Memory B cell (primary cell): ENCODE data around the gene TSTD2.
"Not testable (repeated sequence)": the region's sequence is repeated elsewhere in the genome, so short reads cannot be mapped to it uniquely, and the experiment has no call there.

Experiments used
- ATAC-seq: fragments of 150-1000 bp; cut with Tn5 transposase; 2 replicates; pipeline ENCODE4 v1.10.0; 2021; ENCODE audit warnings: low read depth, mild to moderate bottlenecking, moderate library complexity
- DNase-seq, 2 donors: peaks; one replicate each; pipeline ENCODE4 v3.0.0; 2022; ENCODE audit warnings: low spot score in 2 of 2
- H3K27ac Mint-ChIP-seq: one replicate; pipeline ENCODE4 v1.8.0; 2022; ENCODE audit warnings: mild to moderate bottlenecking, moderate library complexity, mixed read lengths
- H3K27me3 Mint-ChIP-seq: one replicate; pipeline ENCODE4 v1.8.0; 2022; ENCODE audit warnings: mixed read lengths
- H3K36me3 Mint-ChIP-seq: one replicate; pipeline ENCODE4 v1.8.0; 2022; ENCODE audit warnings: mild to moderate bottlenecking, mixed read lengths
- H3K4me1 Mint-ChIP-seq: one replicate; pipeline ENCODE4 v1.8.0; 2022; ENCODE audit warnings: mixed read lengths
- H3K4me3 Mint-ChIP-seq: one replicate; pipeline ENCODE4 v1.8.0; 2022; ENCODE audit warnings: mild to moderate bottlenecking, moderate library complexity, mixed read lengths
- H3K9me3 Mint-ChIP-seq: one replicate; pipeline ENCODE4 v1.8.0; 2022; ENCODE audit warnings: mixed read lengths

TSTD2 gene

DNA sequence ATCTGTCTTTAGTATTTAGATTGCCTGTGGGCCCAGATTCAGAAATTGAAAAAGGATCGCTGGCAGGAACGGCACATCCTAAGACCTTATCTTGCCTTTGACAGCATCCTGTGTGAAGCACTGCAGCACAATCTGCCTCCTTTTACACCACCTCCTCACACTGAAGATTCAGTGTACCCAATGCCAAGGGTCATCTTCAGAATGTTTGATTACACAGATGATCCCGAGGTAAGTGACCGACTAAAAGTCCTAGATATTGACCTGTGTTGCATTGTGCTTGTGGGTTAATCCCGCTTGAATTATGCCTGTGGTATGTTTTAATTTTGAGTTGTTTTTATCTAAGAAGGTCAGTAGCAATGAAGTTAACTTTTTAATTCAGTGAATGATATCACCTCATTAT lies 14.8 kb upstream of the TSTD2 start:
- Mint-ChIP-seq H3K4me3 (no peak overlapping the region), H3K27ac (no peak overlapping the region), H3K4me1 (peaks cover 5% of the 10 kb centered on the region), H3K36me3 (peaks cover 20% of the 10 kb centered on the region), H3K9me3 (no peaks in the 10 kb centered on the region), H3K27me3 (no peaks in the 10 kb centered on the region)
- DNase-seq (no peak), ATAC-seq (no peak)

DNA sequence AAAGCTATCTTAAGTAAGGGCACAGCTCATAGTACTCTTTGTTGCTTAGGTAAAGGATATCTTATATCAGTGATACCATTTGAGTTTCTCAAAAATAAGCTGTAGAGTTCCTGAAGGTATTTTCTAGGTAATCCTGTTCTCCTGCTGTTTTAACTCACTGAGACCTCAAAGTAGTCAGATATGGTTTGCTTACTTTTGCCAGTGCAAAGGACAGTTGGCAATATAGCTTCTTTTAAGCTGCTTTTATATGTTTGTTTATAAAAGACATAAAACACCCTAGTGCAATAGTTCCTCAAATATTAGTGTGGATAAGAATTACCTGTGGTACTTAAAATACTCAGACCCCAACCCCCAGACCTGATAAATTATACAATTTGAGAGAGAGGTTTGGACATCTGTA lies 12.6 kb upstream of the TSTD2 start:
- Mint-ChIP-seq H3K4me3 (no peak overlapping the region), H3K36me3 (peaks cover 16% of the 10 kb centered on the region), H3K27me3 (no peaks in the 10 kb centered on the region), H3K4me1 (peaks cover 5% of the 10 kb centered on the region), H3K27ac (no peak overlapping the region), H3K9me3 (no peaks in the 10 kb centered on the region)
- DNase-seq, result no peak
- no peak for ATAC-seq

- Mint-ChIP-seq H3K27me3 (no peaks in the 10 kb centered on the region), H3K27ac (no peak overlapping the region), H3K4me1 (peaks cover 29% of the 10 kb centered on the region), H3K9me3 (no peaks in the 10 kb centered on the region), H3K36me3 (peaks cover 8% of the 10 kb centered on the region), H3K4me3 (no peak overlapping the region)
- ATAC-seq, result no peak
- no peak for DNase-seq
These were observed 7.2 kb upstream of the TSTD2 start for GRCh38 chr9:97640325-97640724.

GRCh38 chr9:97638666-97639065 lies 5.5 kb upstream of the TSTD2 start:
- Mint-ChIP-seq H3K4me1 (peaks cover 32% of the 10 kb centered on the region), H3K36me3 (peaks cover 4% of the 10 kb centered on the region)

GRCh38 chr9:97636903-97637302 lies 3.7 kb upstream of the TSTD2 start:
- DNase-seq, result no peak
- Mint-ChIP-seq H3K9me3 (no peaks in the 10 kb centered on the region), H3K4me1 (peaks cover 36% of the 10 kb centered on the region), H3K27me3 (no peaks in the 10 kb centered on the region), H3K27ac (peak overlapping the region; percentile 7), H3K36me3 (no peaks in the 10 kb centered on the region), H3K4me3 (no peak overlapping the region)
- no peak for ATAC-seq

More at GRCh38 chr9:97638666-97639065, 5.5 kb upstream of the TSTD2 start:
- DNase-seq (no peak), ATAC-seq (no peak)
- Mint-ChIP-seq H3K27me3 (no peaks in the 10 kb centered on the region), H3K9me3 (no peaks in the 10 kb centered on the region), H3K4me3 (no peak overlapping the region), H3K27ac (peak overlapping the region; percentile 62)

DNA sequence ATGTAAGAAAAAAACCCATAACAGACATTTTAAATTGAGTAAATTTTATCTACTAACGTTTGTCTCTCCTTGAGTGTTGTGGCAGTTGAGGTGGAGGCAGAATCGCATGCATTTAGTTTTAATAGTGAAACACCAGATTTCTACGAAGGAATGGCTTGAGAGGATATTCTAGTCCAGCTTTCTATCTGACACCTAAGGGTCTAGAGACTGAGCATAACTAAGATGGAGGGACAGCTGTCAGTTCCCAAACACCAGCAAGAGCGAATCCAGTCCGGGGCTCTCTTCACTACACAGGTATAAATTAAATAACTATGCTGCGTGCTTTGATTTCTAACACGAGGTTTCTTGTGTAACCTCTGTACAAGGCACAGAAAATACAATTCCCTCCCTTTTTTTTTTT lies 1.9 kb upstream of the TSTD2 start:
- peaks cover 43% of the 10 kb centered on the region for H3K4me1 Mint-ChIP-seq
- DNase-seq (no peak), ATAC-seq (no peak)
- peak overlapping the region; percentile 99 for H3K27ac Mint-ChIP-seq
- H3K9me3 Mint-ChIP-seq, result no peaks in the 10 kb centered on the region
- no peaks in the 10 kb centered on the region for H3K27me3 Mint-ChIP-seq
- H3K4me3 Mint-ChIP-seq, result peak overlapping the region; percentile 27
- H3K36me3 Mint-ChIP-seq, result no peaks in the 10 kb centered on the region

DNA sequence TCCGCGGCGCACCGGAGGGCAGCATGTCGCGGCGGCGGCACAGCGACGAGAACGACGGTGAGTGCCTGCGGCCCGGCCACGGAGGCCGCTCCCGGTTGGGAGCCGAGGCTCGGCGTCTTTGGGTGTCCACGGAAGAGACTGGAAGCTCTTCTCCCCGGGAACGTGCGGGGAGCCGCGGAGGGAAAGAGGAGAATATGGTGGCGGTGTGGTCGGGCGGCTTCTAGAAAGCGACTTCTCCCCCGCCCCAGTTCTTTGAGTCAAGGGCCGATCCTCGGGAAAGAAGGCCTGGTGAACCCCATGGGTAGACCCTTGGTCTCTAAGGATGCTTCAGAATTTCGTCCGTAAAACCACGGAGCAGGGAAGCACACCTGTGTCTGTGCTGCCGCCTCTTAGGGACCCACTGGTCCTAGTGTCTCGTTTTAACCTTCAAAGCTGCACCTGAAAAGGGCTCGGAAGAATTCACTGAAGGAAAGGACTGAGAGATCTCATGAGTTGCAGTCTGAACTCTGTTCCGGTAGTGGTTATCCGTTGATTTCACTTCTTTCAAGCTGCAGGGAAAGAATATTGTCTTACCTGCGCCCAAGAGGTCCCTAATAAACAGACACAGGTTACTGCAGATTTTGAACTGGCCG lies 807 bp upstream of the TSTD2 start:
- DNase-seq, result no peak
- no peaks in the 10 kb centered on the region for H3K9me3 Mint-ChIP-seq
- H3K36me3 Mint-ChIP-seq, result peaks cover 2% of the 10 kb centered on the region
- H3K4me1 Mint-ChIP-seq, result peaks cover 44% of the 10 kb centered on the region
- H3K27me3 Mint-ChIP-seq, result no peaks in the 10 kb centered on the region
- no peak for ATAC-seq
- peak overlapping the region; percentile 99 for H3K4me3 Mint-ChIP-seq
- peak overlapping the region; percentile 99 for H3K27ac Mint-ChIP-seq

GRCh38 chr9:97632248-97632984 lies 752 bp downstream of the TSTD2 start:
- Mint-ChIP-seq H3K36me3 (peaks cover 2% of the 10 kb centered on the region), H3K4me3 (peak overlapping the region; percentile 99), H3K9me3 (no peaks in the 10 kb centered on the region), H3K4me1 (peaks cover 36% of the 10 kb centered on the region), H3K27me3 (no peaks in the 10 kb centered on the region), H3K27ac (peak overlapping the region; percentile 99)
- no peak for ATAC-seq
- no peak for DNase-seq

GRCh38 chr9:97630591-97630990 lies 2.6 kb downstream of the TSTD2 start:
- Mint-ChIP-seq H3K9me3 (no peaks in the 10 kb centered on the region), H3K4me1 (peaks cover 27% of the 10 kb centered on the region)

DNA sequence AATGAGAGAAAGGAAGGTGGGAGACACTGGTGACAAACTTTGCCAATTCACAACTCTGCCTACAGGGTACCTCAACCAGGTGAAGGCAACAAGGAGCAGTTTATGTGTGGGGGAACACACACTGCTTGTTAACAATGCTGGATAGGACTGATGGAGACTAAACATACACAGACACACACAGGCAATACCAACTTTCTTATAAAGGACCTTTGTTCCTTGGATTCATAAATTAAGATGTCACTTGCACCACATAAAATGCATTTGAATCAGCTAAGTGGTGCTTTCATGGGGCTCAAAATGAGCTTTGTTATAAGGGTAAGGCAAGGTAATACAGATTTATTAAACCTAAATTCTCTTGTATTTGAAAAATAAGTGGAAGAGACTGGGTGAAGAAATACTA lies 4.0 kb downstream of the TSTD2 start:
- ATAC-seq (no peak), DNase-seq (no peak)
- no peaks in the 10 kb centered on the region for H3K27me3 Mint-ChIP-seq
- H3K36me3 Mint-ChIP-seq, result peaks cover 6% of the 10 kb centered on the region
- no peaks in the 10 kb centered on the region for H3K9me3 Mint-ChIP-seq
- peaks cover 23% of the 10 kb centered on the region for H3K4me1 Mint-ChIP-seq
- peak overlapping the region; percentile 40 for H3K27ac Mint-ChIP-seq
- no peak overlapping the region for H3K4me3 Mint-ChIP-seq

More at GRCh38 chr9:97630591-97630990, 2.6 kb downstream of the TSTD2 start:
- Mint-ChIP-seq H3K27ac (no peak overlapping the region), H3K36me3 (peaks cover 2% of the 10 kb centered on the region), H3K27me3 (no peaks in the 10 kb centered on the region), H3K4me3 (no peak overlapping the region)
- ATAC-seq (no peak), DNase-seq (no peak)

DNA sequence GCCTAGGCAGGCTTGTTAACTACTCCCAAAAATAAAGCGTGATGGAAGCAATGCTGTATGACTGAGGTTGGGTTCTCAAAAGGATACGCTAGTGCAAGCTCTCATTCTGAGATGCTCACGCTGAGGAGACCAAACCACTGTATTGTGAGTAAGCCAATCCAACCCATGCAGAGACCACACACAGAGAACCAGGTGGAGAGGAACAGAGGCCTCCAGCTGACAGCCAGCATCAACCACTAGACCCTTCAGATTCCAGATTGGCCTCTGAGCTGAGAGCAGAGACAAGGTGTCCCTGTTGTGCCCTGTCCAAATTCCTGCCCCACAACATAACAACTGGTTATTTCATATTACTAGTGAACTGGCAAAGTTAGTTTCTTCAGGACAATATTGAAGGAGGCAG lies 4.5 kb downstream of the TSTD2 start:
- peaks cover 6% of the 10 kb centered on the region for H3K36me3 Mint-ChIP-seq
- peak overlapping the region; percentile 40 for H3K27ac Mint-ChIP-seq
- no peak for DNase-seq
- ATAC-seq, result no peak
- H3K4me3 Mint-ChIP-seq, result no peak overlapping the region
- no peaks in the 10 kb centered on the region for H3K27me3 Mint-ChIP-seq
- peaks cover 20% of the 10 kb centered on the region for H3K4me1 Mint-ChIP-seq
- no peaks in the 10 kb centered on the region for H3K9me3 Mint-ChIP-seq

DNA sequence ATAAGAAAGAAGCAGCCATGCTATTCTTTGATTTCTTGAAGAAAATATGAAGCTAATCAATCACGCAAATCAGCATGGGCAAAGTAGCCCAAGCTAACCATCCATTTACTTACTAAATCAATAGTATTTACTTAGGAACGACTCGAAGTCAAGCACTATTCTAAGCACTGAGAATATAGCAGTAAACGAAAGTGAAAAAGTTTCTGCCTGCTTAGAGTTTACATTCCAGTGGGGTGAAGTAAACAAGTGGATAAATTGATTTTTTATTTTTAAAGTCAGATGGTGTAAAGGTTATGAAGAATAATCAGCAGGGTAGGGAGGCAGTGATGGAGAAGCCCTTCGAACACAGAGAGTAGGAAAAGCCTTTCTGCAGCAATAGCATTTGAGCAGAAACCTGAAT lies 5.5 kb downstream of the TSTD2 start:
- H3K27ac Mint-ChIP-seq, result no peak overlapping the region

GRCh38 chr9:97625620-97626019 lies 7.5 kb downstream of the TSTD2 start:
- H3K36me3 Mint-ChIP-seq, result peaks cover 15% of the 10 kb centered on the region
- no peak for ATAC-seq
- peaks cover 11% of the 10 kb centered on the region for H3K4me1 Mint-ChIP-seq
- H3K27ac Mint-ChIP-seq, result no peak overlapping the region
- H3K27me3 Mint-ChIP-seq, result no peaks in the 10 kb centered on the region
- no peak for DNase-seq
- no peak overlapping the region for H3K4me3 Mint-ChIP-seq
- H3K9me3 Mint-ChIP-seq, result no peaks in the 10 kb centered on the region

More for the DNA sequence above, 5.5 kb downstream of the TSTD2 start:
- ATAC-seq (no peak), DNase-seq (no peak)
- peaks cover 8% of the 10 kb centered on the region for H3K36me3 Mint-ChIP-seq
- H3K9me3 Mint-ChIP-seq, result no peaks in the 10 kb centered on the region
- H3K4me3 Mint-ChIP-seq, result no peak overlapping the region
- H3K27me3 Mint-ChIP-seq, result no peaks in the 10 kb centered on the region
- peaks cover 20% of the 10 kb centered on the region for H3K4me1 Mint-ChIP-seq

DNA sequence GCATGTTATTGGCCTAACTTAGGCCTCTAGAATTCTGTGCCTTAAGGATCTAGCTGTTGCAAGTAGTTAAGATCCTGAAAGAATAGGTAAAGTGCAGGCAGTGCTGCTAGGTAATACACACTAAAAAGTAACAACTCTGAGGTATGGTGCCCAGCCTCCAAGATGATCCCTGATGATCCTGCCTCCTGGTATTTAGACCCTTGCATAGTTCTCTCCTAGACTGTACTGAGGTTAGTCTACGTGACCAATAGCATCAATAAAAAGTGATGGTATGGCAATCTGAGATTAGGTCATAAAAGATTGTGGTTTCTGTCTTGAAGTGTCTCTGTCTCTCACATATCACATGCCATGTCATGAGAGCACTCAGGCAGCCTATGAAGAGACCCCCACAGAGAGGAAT lies 9.2 kb downstream of the TSTD2 start:
- Mint-ChIP-seq H3K9me3 (no peaks in the 10 kb centered on the region), H3K27ac (no peak overlapping the region), H3K36me3 (peaks cover 18% of the 10 kb centered on the region), H3K4me1 (peaks cover 2% of the 10 kb centered on the region), H3K27me3 (no peaks in the 10 kb centered on the region), H3K4me3 (no peak overlapping the region)
- no peak for ATAC-seq
- no peak for DNase-seq

DNA sequence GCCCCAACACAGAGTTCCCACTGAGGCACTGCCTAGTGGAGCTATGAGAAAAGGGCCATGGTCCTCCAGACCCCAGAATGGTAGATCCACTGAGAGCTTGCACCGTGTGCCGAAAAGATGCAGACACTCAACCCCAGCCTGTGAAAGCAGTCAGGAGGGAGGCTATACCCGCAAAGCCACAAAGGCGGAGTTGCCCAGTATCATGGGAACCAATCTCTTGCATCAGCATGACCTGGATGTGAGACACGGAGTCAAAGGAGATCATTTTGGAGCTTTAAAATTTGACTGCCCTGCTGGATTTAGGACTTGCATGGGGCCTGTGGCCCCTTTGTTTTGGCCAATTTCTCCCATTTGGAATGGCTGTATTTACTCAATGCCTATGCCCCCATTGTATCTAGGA lies 10.7 kb downstream of the TSTD2 start:
- H3K27me3 Mint-ChIP-seq, ATAC-seq, DNase-seq, H3K4me1 Mint-ChIP-seq, H3K9me3 Mint-ChIP-seq, H3K4me3 Mint-ChIP-seq, H3K27ac Mint-ChIP-seq: not testable (repeated sequence)
- H3K36me3 Mint-ChIP-seq, result peaks cover 18% of the 10 kb centered on the region
